SHP77 treated with DMSO at 0.1 percent for 48 hours (cell line): ENCODE measurements around the gene KLF11.
A peak's percentile ranks its signal among the peaks of the same experiment; 100 is the strongest.

Source experiments
- DNase-seq: peaks from one replicate; lab custom pipeline; 2025; lab: John Stamatoyannopoulos, UW

Gene KLF11

DNA sequence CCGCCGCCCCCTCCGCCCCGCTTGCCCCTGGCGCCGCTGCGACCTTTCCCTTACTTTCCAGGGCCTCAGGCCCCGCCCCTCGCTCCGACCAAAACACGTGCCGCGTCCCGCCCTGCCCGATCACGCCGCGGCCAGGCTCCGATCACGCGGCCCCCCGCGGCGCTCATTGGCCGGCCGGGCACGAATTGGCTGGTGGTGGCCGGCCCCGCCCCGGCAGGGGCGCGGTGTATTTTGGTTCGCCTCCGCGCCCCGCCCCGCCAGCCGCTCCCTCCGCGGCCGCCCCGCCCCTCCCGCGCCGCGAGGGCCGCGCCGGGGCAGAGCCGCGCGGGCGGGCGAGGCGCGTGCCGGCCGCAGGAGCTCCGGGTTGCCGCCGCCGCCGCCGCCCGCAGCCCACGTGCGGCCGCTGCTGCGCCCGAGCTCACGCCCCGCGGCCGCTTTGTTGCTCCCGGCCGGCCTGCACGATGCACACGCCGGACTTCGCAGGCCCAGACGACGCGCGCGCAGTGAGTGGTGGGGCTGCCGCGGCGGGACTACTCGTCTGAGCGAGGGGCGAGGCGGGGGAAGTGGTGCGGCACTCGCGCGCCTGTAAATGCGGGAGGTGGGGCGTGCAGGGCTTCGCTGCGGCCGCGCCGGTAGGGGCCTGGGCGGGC lies at the start of gene KLF11:
KLF11 (plus strand) TSS at position 295 of the 650 bp plus-strand sequence; CDS start at position 462, 167 bp downstream.
- peak; percentile 12 for DNase-seq

DNA sequence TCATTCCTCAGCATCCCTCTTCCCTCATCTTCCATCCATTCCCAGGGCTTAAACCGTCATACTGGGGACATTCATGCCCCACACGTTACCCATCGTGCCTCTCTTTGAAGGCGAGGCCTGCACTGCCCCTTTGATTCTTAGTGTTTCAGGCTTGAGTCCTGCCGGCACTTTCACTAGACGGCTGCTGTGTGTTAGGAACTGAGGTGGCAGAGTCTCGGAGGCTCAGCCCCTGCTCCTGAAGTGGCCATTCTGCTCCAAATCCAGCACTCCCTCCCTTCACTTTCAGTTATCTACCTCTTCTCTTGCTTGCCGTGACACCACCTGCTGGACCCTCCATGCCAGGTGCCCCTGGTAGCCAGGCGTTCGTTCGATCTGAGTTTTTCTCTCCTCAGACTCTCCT lies 48.9 kb upstream of the KLF11 start:
- DNase-seq: no peak

DNA sequence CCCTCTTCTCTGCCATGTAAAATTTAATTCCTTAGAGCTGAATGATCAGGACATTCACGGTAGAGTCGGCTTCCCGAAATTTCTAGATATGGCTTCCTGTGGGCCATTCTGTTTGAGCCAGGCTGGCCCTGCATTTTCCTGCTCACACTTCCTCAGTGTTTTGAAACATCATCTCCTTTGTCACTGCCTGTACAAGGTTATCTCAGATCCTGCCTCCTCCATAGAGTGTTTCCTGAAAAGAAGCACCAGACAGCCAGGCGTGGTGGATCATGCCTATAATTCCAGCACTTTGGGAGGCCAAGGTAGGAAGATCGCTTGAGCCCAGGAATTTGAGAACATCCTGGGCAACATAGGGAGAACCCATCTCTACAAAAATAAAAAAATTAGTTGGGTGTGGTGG lies 48.3 kb upstream of the KLF11 start:
- DNase-seq: no peak

DNA sequence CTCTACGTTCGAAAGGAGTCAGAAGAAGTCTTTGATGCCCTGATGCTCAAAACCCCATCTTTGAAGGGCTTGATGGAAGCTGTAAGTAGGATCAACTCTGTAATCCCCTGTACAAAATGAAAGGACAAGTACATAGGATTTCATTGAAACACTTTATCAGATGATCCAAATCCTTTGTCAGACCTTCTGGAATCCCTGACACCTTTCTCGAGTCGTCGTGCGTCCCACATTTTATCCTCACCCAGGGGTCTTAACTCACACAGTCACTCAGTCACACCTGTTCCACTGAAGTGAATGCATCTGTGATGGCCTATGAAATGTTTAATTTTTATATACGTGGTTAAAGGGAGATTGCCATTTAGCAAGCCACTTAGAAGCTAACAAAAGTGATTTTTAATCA lies 47.0 kb upstream of the KLF11 start:
- no peak for DNase-seq

DNA sequence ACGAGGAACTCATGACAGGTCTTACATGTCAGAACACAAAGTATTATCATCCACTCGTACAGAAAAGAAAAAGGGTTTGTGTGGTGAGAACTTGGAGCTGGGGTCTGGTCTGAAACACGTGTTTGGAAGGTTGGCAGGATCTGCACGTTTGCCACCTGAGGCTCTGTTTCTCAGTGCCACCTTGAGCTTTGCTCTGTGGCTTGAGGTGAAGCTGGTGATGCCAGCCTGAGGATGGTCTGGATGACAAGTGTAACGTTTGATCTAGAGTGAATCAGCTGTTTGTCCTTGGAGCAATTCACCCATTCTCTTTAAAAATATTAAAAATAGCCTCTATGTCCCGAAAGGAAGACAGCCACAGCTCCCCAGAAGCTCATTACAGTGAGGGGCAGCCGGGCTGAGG lies 45.4 kb upstream of the KLF11 start:
- no peak for DNase-seq

DNA sequence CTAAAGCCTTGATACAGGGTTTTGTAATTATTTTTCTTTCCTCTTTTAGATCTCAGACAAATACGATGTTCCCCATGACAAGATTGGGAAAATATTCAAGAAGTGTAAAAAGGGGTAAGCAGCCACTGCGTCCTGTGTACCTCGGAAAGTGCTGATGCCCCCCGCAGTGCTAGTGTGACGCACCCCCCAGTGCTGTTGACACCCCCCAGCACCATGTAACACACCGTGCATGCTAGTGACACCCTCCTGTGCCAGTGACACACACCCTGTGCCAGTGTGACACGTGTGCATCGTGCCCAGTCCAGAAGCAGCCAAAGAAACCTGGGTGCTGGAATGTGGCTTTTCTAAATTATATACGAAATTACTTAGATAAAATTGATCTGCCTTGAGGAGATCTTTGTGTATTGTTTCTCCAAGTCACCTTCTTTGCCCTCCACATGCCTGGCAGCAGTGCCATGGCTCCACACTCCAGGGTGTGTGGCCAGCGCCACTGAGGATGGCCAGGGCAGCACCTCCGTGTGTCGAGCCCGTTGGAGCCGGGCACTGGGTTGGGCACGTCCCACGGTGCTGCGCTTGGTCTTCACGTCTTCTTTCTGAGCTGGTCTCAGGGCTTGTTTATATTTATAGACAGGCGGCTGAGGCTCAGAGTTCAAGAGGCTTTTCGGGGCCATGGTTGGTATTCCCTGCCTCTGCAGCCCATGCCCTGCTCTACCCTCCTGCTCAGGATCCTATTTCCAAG lies 44.3 kb upstream of the KLF11 start:
- no peak for DNase-seq

DNA sequence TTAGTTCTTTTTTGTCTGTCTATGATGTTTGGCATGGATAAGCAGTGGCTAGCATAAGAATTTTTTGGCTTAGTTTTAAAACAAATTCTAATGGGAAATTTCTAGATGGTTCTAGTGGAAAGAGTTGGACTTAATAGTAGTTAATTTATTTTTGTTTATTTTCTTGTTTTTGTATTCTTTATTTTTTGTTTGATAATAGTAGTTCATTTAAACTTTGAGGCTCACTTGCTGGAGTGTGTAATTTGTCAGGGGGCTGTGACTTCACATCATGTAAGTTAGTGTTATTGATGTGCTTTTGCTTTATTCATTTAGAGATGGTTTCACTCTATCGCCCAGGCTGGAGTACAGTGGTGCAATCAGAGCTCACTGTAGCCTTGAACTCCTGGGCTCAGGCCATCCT lies 43.7 kb upstream of the KLF11 start:
- DNase-seq: no peak

DNA sequence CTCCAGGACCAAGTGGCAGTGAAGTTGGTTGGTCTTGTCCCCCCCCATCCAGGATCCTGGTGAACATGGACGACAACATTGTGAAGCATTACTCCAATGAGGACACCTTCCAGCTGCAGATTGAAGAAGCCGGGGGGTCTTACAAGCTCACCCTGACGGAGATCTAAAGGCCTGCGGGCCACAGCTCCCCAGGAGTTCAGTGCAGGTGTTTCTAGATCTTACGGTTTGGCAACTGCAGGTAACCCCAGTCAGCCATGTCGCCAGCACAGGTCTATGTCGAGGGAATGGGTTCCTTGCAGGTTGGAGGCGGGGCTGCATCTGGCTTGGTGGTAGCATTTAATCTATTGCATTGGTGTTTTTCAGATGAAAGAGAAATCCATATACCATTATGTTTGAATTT lies 42.8 kb upstream of the KLF11 start:
- no peak for DNase-seq

DNA sequence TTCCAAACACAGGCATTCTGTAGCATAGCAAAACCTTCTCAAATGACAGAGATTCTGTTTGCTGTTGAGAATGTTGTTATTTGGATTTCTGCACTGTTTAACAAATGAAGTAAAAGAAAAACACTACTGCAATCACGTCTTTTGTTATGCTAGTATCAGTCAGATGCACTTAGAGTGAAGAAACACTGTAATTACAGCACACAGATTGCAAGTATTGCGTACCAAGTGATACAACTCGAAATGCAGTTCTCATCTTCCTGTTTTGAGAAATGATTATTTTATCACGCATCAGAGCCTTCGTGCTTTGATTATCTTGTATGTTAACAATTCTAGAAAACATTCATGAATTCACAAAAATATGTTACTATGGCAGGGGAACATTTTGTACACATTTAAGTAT lies 41.8 kb upstream of the KLF11 start:
- no peak for DNase-seq

DNA sequence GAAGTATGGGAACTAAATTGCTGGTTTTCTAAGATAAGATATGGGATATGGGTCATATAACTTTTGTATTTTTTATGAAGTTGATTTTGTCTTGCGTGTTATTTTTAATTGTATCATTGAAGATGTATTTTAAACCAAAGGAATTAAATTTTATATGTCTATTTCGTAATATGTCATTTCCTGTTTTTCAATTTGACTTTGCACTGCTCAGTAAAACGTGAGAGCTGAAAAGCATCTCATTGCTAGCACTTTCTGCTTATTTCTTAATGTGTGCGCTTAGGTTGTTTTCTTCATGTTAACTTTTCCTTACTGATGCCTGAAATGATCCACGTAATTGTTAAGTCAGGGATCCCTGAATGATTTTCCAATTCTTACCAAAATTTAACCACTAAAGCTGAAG lies 41.2 kb upstream of the KLF11 start:
- DNase-seq: no peak

DNA sequence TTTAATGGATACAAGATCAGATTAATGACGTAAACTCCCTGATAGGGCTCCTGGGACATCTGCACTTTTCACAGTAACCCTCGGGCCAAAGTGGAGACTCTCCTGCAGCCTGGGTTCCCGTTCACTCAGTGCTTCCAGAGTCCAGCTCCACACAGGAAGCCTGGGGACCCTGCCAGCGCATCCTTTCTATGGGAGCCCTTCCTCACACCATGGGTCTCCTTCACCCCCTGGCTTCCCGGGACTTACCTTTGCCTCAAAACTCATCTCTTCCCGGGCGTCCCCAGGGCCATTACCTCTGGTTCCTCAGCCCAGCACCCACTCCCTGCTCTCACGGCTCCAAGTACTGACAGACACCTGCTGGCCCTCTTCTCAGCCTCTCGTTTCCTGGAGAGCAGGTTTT lies 40.7 kb upstream of the KLF11 start:
- DNase-seq: no peak

DNA sequence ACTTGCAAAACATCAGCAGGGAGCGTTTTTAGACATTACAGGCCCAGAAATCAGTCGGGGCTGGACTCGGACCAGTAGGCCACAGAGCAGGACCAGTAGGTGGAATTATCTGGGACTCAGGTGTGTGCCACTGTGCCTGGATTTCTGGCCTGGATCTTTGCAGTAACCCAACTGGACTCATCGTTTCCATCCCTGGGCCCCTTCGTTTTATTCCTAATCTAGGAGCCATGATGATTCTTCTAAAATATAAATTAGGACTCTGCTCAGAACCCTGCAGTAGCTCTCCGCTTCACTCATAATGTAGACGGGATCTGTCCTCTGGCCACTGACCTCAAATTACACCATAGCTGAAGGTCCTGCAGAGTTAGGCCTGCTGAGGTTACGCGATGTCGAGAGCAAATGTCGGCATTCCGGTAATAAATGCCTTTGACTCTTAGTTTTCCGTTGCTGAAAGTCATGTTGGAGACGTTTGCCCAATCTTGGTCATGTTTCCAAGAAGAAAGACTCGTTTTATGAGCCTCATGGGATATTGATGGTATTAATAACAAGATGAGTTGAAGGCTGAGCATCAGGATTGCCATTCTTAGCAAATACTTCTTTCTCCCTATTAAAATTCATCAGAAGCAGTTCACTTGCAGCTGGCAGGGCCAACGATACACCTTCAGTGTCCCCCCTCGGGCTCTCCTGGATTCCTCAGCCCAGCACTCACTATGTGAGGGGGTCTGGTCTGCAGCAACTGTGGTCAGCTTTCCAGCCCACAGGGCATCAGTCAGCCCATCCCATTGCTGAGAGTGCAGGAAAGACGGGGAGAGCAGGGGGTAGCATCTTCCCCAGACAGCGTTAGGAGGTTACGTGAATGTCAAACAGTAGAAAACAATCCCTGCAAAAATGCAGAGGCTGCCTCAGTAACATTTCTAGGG lies 39.9 kb upstream of the KLF11 start:
- no peak for DNase-seq

DNA sequence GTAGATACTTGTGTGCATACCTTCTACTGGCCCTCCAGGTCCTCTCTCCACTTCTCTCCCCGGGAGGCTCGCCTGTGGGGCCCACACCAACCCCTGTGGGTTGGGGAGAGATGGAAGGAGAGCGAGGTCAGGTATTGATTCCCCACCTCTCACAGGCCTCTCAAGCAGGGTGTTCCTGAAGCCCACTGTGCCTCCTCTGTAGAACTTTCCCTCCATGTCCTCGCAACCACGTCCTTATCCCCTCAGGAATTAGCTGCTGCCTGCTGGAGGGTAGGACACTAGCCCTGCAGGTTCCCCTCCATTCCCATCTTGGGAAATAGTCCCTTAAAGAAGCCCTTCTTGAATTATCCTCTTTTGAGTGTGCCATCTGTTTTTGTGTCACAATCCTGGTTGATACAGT lies 38.9 kb upstream of the KLF11 start:
- no peak for DNase-seq

DNA sequence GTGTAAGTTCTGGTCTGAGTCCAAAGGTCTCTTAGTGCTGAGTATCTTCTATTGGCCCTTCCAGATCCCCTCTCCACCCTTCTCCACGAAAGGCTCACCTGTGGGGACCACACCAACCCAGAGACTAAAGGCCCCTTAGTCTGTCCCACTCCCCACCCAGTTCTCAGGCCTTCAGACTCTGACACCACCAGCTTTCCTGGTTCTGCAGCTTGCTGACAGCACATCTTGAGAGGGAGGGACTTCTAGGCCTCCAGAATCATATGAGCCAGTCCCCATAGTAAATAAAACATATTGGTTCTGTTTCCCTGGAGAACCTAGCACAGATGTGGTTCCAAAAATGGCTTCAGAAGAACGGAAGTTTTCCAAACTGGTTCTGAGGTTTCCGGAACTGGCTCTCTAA lies 38.5 kb upstream of the KLF11 start:
- DNase-seq: no peak

DNA sequence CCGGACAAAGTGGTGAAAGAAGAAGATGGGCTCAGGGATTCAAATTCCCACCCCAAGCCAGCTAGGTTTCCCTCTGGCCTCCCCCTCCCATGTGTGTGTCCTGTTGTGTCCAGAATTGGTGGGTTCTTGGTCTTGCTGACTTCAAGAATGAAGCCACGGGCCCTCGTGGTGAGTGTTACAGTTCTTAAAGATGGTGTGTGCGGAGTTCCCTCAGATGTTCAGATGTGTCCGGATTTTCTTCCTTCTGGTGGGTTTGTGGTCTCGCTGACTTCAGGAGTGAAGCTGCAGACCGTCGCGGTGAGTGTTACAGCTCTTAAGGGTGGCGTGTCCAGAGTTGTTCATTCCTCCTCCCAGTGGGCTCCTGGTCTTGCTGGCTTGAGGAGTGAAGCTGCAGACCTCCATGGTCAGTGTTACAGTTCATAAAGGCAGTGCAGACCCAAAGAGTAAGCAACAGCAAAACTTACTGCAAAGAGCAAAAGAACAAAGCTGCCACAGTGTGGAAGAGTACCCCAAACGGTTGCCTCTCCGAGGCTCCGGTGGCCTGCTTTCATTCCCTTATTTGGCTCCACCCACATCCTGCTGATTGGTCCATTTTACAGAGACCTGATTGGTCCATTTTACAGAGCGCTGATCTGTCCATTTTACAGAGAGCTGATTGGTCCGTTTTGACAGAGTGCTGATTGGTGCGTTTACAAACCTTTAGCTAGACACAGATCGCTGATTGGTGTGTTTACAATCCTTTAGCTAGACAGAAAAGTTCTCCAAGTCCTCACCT lies 37.7 kb upstream of the KLF11 start:
- no peak for DNase-seq

DNA sequence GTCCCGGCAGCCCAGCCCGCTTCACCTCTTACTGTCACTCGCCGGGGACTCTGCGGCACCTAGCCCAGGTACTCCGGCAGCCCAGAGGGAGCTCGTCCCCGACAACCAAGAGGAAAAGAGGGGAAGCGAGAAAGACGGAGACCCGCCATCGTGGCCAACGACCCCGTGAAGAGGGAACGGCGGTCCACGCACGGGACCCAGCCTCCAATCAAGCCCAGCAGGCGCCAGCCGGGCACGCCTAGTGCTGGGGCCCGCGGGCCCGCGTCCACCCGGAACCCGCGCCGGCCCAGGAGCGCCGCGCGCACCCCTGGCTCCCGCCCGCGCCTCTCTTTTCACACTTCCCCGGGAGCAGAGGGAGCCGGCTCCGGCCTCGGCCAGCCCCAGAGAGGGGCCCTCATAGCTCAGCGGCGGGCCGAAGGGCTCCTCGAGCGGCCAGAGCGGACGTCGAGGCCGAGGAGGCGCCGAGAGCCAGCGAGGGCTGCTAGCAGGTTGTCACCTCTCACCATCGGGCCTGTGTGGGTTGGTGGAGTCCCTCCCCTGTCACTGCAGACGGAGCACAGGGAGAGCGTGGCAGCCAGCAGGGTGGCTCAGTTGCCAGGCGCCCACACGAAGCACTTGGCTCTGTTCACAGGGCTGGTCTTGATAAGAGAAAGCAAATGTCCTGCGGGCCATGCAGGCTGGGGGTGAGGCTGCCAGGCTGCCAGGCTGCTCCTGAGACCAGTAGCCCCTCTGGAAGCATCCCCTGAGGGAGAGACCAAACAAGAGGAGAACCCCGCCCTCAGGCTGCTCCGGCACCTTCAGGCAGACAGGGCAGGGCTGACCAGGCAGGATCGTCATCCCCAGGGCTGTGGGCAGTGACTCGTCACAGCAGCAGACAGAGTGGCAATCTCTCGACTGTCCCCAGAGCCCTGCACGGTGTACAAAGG lies 36.9 kb upstream of the KLF11 start:
- no peak for DNase-seq

DNA sequence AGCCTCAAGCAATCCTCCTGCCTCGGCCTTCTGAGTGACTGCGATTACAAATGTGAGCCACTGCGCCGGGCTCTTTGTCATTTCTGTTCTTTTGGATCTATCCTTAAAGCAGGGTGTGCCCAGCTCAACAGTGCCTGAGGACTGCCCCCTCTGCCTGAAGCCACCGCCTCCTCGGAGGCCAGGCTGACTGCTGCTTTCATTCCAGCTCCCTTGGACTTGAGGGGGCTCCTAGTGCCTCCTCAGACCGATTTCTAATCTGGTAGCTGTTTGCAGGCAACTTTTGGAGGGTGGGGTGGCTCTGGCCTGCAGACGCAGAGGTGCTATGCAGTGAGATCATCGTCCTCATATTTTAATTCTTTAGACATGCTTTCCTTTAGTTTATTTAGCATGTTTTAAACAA lies 35.9 kb upstream of the KLF11 start:
- DNase-seq: no peak

DNA sequence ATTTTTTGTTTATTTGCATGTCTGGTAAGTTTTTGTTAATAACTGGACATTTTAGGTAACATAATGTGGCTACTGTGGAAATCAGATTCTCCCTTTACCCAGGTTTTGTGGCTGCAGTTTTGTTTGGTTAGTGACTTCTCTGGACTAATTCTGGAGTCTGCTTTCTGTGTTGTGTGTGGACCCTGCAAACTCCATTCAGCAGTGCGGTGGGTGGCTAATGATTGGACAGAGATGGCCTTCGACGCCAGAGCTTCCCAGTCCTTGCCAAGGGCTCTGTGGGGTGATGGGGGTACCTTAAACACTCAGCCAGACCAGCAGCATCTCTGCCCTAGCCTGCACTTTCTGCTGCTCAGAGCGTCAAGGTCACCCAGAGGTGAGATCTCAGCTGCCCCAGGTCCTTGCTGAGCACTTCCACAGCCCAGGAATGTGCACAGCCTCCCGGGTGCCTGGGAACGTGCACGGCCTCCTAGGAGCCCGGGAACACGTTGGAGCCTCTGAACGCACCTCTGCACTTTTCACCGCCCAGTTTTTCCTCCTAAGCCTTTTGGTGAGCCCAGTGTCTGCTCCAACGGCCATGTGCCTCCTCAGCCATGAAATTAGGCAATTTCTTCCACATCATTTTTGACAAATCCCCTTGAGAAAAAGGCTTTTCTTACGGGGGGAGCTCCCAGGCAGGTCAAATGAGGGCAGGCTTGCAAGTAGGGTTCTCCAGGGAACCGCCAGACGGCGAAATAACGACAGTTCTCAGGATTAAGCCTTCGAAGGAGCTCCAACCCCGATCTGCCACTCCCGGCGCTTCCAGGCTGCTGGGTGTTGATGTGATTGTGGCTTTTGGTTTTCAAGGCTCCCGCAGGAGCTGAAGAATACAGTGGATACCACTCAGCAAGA lies 35.2 kb upstream of the KLF11 start:
- DNase-seq: no peak

DNA sequence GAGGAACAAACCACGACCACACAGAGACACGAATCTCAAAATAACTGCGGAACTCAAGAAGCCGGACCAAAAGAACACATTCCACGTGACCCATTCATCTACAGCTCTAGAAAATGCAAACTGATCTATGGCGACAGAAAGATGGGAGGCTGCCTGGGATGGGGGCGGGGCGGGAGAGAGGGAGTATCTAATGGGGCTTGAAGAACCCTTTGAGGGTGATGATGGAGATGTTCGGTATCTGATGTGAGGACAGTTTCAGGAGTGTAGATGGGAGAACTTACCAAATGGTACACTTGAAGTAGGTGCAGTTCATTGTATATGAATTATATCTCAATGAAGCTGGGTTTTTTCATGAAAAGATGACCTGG lies 34.6 kb upstream of the KLF11 start:
- DNase-seq: no peak

DNA sequence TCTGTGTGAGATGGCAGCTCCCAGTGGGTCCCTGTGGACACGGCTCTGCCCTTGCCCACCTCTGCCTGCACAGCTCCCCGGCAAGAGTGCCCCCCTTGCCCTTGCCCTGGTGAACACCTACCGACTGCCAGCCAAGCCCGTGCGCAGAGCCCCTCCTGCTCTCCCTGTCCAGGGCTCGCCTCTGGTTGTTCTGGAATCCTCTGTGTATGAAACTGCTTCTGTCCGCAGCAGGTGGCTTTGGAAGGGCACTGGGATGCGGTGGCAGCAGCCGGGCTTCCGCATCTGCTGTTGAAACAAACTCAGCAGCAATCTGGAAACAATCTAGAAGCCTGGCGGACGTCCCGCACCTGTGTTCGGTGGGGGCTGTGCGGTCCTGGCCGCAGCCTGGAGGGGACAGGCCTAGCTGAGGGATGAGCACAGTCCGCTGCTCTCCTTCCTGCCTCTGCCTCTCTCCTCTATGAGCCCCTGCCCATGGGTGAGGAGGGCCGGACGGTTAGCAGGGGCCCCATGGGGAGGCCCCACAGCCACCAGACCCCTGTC lies 34.0 kb upstream of the KLF11 start:
- DNase-seq: no peak
